Gastroesophageal sphincter (tissue), 3 donors: ENCODE measurements around the gene MUC5B.

Source experiments
- CTCF ChIP-seq, 4 experiments: fragments of 200-600 bp in 2 of 4; fragments of 450-650 bp in 2 of 4; sonication (generic) in 1 of 4; IDR thresholded peaks; one replicate each; pipeline ENCODE4 v1.5.1; 2017 to 2019; ENCODE audit warnings: antibody characterized with exemption in 4 of 4, mild to moderate bottlenecking in 2 of 4, moderate library complexity in 2 of 4
- EP300 ChIP-seq: sonication (generic); formaldehyde crosslinking; IDR thresholded peaks from one replicate; pipeline ENCODE4 v1.6.1; 2017; ENCODE audit warnings: antibody characterized with exemption, mild to moderate bottlenecking

GRCh38 chr11:1276041-1276790 lies 53.4 kb downstream of the MUC5B start:
- TF ChIP-seq EP300 (no peak), CTCF (IDR thresholded peaks at IDR 0.05) (no peak)
